ENCODE measurements around the gene IFIT1B. TPM values are rescaled to one million over a fixed set of nuclear protein-coding genes. Genes with fewer than 3 reads are reported as not detected.
A peak's percentile ranks its signal among the peaks of the same experiment; 100 is the strongest.

The IFIT1B gene
- total and polyA plus RNA-seq, 8 donors, result 0.20 to 0.92 (median 0.47) TPM; not detected in 2

DNA sequence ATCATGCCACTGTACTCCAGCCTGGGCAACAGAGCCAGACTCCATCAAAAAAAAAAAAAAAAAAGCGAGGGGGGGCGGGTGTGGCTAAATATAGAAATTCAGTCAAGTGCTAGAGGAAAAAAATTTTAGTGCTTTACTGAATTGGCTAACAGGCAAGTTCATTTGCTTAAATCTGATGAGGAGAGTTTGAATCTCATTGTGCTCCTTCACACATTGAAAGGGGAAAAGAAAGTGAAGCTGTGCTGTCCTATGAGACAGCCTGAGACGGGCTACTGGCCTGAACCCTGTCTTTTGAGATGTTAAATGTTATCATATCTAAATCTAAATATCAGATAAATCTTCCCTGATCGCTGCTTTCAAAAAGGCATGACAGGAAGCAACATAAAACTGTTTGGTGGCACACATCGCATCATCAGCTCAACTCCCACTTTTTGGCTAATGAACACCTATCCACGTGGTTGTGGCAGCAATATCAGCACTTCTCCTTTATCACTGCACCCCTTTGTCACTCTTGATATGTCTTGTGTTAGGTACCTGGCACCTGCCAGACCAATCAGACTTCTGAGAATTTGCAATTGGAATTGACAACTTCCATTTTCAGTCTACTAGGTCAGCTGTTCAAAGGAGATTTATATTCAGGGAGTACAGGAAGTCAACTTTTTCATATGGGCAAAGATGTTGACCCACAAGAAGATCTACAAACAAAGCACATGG, 14.0 kb upstream of the IFIT1B start:
- Histone ChIP-seq H3K27me3 (no peaks in the 10 kb centered on the region), H3K9me3 (no peaks in the 10 kb centered on the region), H3K4me1 (peaks cover 0 to 13% of the 10 kb centered on the region in 2 donors), H3K27ac (no peak overlapping the region), H3K4me3 (no peak overlapping the region), H3K36me3 (no peaks in the 10 kb centered on the region)
- ATAC-seq, result no peak
- intact Hi-C loops (cut with DNase I), result no loop called here
- DNase-seq, result no peak
- TF ChIP-seq, protein P1, sequence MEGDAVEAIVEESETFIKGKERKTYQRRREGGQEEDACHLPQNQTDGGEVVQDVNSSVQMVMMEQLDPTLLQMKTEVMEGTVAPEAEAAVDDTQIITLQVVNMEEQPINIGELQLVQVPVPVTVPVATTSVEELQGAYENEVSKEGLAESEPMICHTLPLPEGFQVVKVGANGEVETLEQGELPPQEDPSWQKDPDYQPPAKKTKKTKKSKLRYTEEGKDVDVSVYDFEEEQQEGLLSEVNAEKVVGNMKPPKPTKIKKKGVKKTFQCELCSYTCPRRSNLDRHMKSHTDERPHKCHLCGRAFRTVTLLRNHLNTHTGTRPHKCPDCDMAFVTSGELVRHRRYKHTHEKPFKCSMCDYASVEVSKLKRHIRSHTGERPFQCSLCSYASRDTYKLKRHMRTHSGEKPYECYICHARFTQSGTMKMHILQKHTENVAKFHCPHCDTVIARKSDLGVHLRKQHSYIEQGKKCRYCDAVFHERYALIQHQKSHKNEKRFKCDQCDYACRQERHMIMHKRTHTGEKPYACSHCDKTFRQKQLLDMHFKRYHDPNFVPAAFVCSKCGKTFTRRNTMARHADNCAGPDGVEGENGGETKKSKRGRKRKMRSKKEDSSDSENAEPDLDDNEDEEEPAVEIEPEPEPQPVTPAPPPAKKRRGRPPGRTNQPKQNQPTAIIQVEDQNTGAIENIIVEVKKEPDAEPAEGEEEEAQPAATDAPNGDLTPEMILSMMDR (IDR thresholded peaks at IDR 0.05), result no peak

DNA sequence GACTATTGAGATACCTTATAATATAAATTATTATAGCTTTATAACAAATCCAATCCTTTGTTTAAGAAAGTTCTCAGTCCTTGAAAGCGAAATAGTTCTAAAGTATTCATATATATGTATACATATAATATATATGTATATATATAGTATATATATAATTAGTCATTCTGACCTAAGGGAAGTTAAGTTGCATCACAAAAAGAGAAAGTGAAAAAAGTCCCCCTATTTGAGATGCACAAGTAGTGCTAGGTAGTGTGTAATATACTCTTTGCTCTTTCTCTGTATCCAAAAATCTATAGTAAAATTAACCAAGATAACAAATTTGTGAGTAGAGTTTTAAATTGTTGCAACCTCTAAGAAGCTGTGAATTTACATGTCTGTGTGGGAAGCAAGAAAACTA, 13.3 kb upstream of the IFIT1B start:
- TF ChIP-seq, protein P1 (IDR thresholded peaks at IDR 0.05), result no peak
- DNase-seq, result no peak
- H3K4me3 ChIP-seq, result no peak overlapping the region
- H3K27ac ChIP-seq, result no peak overlapping the region
- peaks cover 5 to 19% of the 10 kb centered on the region in 2 donors for H3K4me1 ChIP-seq
- ATAC-seq, result no peak
- no peaks in the 10 kb centered on the region for H3K36me3 ChIP-seq
- H3K27me3 ChIP-seq, result no peaks in the 10 kb centered on the region
- intact Hi-C loops (cut with DNase I), result no loop called here
- no peaks in the 10 kb centered on the region for H3K9me3 ChIP-seq

DNA sequence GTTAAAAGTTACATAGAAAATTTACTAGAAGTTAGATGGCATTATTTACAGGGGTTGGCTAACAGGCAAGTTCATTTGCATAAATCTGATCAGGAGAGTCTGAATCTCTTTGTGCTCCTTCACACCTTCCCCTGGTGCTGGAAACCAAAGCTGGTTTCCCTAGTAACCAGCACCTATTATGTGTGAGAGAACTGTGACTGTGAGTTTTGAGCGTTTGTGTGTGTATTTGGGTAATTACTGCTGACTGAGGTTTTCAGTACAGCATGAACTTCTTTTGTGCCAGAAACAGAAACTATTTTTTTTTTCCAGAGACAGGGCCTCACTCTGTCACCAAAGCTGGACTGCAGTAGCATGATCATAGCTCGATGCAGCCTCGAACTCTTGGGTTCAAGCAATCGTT, 10.3 kb upstream of the IFIT1B start:
- H3K4me1 ChIP-seq, result peaks cover 6 to 23% of the 10 kb centered on the region in 2 donors
- no peaks in the 10 kb centered on the region for H3K27me3 ChIP-seq
- peak overlapping the region in 1 of 2 donors; percentile 4 for H3K27ac ChIP-seq
- ATAC-seq (peak; percentile 14), DNase-seq (peak in 1 of 4 donors; percentile 76)
- intact Hi-C loops (cut with DNase I), result no loop called here
- no peaks in the 10 kb centered on the region for H3K36me3 ChIP-seq
- TF ChIP-seq, protein P1 (IDR thresholded peaks at IDR 0.05), result no peak
- H3K4me3 ChIP-seq, result no peak overlapping the region
- H3K9me3 ChIP-seq, result no peaks in the 10 kb centered on the region

DNA sequence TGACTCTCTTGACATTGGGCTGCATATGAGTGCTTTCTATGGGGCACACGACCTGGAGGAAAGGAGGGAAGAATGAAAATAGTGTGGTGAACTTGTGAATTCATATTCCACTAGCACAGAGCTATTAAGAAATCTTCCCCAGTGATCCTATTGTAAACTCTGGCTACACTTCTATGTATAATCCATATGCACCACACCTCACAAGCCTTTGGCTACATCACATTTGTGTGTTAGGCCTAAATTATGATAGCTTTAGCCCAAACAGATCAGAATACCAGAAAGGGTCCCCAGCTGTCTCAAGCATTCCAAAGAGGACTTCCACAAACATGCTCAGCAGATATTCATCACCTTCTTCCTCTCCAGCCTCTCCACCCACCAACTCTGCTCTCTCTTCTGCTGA, 9.7 kb upstream of the IFIT1B start:
- ATAC-seq (no peak), DNase-seq (no peak)
- intact Hi-C loops (cut with DNase I), result no loop called here
- Histone ChIP-seq H3K9me3 (no peaks in the 10 kb centered on the region), H3K36me3 (no peaks in the 10 kb centered on the region), H3K4me3 (no peak overlapping the region), H3K27ac (no peak overlapping the region), H3K27me3 (no peaks in the 10 kb centered on the region), H3K4me1 (peaks cover 6 to 23% of the 10 kb centered on the region in 2 donors)
- TF ChIP-seq, protein P1 (IDR thresholded peaks at IDR 0.05), result no peak

DNA sequence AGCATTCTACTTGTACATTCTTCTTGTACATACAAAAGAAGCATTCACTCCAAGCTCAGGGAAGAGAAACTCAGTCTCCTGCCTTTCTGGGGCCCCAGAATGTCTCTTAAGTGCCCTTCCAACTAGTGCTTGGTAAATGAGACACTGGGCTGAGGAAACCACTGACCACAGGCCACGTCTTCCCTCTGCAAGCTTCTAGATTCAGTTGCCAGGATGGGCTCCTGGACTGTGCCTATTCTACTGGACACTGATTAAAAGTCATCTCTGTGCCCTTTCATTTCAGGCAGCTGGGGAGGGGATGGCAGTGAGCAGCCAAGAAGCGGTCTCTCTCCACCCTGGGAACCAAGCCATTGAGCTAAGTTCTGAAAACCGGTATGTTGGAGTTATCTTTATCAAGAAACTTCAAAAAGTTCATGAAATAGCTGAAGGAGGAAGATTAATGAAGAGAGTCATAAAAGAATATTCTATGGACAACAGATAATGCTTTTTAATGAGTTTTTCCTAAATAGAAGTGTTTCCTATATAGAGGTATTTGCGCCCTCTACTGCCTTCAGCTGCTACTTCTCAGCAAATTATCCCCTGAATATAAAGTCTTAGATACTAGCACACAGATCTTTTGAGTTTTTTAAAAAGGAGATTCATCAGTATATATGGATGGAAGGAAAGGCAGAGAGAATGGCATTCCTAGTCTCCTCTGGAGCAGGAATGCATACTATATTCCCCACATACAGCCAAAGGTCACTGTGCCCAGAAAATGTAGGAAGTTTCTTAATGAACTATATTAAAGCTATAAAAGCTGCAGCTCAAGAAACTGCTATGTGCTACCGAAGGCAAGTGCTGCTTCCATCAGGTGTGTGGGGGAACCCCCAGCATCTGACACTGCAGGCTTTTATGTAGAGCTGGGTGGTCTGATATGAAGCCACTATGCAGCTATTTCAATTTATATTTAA, 8.4 kb upstream of the IFIT1B start:
- DNase-seq (peak in 1 of 4 donors; percentile 62), ATAC-seq (peak; percentile 51)
- Histone ChIP-seq H3K4me3 (no peak overlapping the region), H3K36me3 (no peaks in the 10 kb centered on the region), H3K4me1 (peaks cover 14 to 28% of the 10 kb centered on the region in 2 donors), H3K9me3 (no peaks in the 10 kb centered on the region), H3K27me3 (no peaks in the 10 kb centered on the region), H3K27ac (no peak overlapping the region)
- intact Hi-C loops (cut with DNase I), result no loop called here
- TF ChIP-seq, protein P1 (IDR thresholded peaks at IDR 0.05), result peak; percentile 19 to 43
